ENCODE measurements around the gene VRK1.

- TF ChIP-seq CTCF (IDR thresholded peaks at IDR 0.05) (no peak), EP300 (IDR thresholded peaks at IDR 0.05; ENCODE audit: low read depth) (no peak), POLR2A (IDR thresholded peaks at IDR 0.05) (no peak), POLR2AphosphoS5 (IDR thresholded peaks at IDR 0.05) (no peak)
Measured at GRCh38 chr14:96802963-96803362, 5.8 kb downstream of the VRK1 start.

Measured in transverse colon (tissue), 4 donors.